ENCODE data around the gene IQSEC3. TPM values are rescaled to one million over a fixed set of nuclear protein-coding genes. Genes with fewer than 3 reads are reported as not detected.
A peak's percentile ranks its signal among the peaks of the same experiment; 100 is the strongest.

IQSEC3 gene
- total RNA-seq, 1 experiment from 2014 or later: 1.7 TPM

DNA sequence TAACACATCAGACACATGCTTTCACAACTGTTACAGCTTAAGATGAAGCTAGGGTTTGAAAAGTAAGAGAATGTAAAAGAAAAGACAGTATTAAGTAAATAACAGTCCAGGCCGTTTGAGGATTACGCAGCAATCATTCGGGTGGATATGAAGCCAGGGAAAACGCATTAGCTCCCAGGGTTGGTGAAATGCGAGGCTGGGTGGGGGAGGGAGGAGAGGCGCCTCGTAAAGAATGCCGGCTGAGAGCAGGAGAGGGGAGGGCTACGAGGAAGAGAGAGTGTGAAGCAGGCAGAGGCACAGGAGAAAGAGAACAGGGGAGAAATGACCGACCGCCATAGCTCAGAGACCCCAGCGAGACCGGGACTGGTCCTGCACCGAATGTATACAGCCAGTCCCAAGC is 73.0 kb downstream of the IQSEC3 start (continued):
- TF ChIP-seq USF1 (CRISPR knock-in tag; IDR thresholded peaks at IDR 0.05) (no peak), KAT7 (CRISPR knock-in tag; IDR thresholded peaks at IDR 0.05; ENCODE audit: borderline replicate concordance) (no peak), ZNF423 (CRISPR knock-in tag; IDR thresholded peaks at IDR 0.05) (no peak), CREM (CRISPR knock-in tag; IDR thresholded peaks at IDR 0.05) (no peak), ESRRA (CRISPR knock-in tag; IDR thresholded peaks at IDR 0.05; ENCODE audit: borderline replicate concordance) (no peak), MXD4 (CRISPR knock-in tag; IDR thresholded peaks at IDR 0.05; ENCODE audit: borderline replicate concordance) (no peak), ZNF416 (CRISPR knock-in tag; IDR thresholded peaks at IDR 0.05) (no peak), PREB (CRISPR knock-in tag; IDR thresholded peaks at IDR 0.05; ENCODE audit: borderline replicate concordance) (no peak), NFYB (CRISPR knock-in tag; conservative IDR thresholded peaks at IDR 0.05; ENCODE audit: low read depth) (no peak), ZNF396 (CRISPR knock-in tag; IDR thresholded peaks at IDR 0.05; ENCODE audit: borderline replicate concordance) (no peak), ZMAT4 (CRISPR knock-in tag; IDR thresholded peaks at IDR 0.05) (no peak)
- TF ChIP-seq, protein P1, sequence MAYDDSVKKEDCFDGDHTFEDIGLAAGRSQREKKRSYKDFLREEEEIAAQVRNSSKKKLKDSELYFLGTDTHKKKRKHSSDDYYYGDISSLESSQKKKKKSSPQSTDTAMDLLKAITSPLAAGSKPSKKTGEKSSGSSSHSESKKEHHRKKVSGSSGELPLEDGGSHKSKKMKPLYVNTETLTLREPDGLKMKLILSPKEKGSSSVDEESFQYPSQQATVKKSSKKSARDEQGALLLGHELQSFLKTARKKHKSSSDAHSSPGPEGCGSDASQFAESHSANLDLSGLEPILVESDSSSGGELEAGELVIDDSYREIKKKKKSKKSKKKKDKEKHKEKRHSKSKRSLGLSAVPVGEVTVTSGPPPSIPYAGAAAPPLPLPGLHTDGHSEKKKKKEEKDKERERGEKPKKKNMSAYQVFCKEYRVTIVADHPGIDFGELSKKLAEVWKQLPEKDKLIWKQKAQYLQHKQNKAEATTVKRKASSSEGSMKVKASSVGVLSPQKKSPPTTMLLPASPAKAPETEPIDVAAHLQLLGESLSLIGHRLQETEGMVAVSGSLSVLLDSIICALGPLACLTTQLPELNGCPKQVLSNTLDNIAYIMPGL (CRISPR knock-in tag; IDR thresholded peaks at IDR 0.05): no peak
- TF ChIP-seq, protein P2, sequence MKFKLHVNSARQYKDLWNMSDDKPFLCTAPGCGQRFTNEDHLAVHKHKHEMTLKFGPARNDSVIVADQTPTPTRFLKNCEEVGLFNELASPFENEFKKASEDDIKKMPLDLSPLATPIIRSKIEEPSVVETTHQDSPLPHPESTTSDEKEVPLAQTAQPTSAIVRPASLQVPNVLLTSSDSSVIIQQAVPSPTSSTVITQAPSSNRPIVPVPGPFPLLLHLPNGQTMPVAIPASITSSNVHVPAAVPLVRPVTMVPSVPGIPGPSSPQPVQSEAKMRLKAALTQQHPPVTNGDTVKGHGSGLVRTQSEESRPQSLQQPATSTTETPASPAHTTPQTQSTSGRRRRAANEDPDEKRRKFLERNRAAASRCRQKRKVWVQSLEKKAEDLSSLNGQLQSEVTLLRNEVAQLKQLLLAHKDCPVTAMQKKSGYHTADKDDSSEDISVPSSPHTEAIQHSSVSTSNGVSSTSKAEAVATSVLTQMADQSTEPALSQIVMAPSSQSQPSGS (CRISPR knock-in tag; IDR thresholded peaks at IDR 0.05; ENCODE audit: borderline replicate concordance, low read depth): no peak
- TF ChIP-seq, protein P3, sequence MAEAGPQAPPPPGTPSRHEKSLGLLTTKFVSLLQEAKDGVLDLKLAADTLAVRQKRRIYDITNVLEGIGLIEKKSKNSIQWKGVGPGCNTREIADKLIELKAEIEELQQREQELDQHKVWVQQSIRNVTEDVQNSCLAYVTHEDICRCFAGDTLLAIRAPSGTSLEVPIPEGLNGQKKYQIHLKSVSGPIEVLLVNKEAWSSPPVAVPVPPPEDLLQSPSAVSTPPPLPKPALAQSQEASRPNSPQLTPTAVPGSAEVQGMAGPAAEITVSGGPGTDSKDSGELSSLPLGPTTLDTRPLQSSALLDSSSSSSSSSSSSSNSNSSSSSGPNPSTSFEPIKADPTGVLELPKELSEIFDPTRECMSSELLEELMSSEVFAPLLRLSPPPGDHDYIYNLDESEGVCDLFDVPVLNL (CRISPR knock-in tag; IDR thresholded peaks at IDR 0.05; ENCODE audit: borderline replicate concordance, low read depth): no peak

GRCh38 chr12:140162-140561 is 73.6 kb downstream of the IQSEC3 start:
- H3K9me3 Mint-ChIP-seq: no peaks in the 10 kb centered on the region
- H3K27me3 Mint-ChIP-seq (ENCODE audit: low read depth): peaks cover 43% of the 10 kb centered on the region
- peaks cover 54% of the 10 kb centered on the region for H3K4me1 Mint-ChIP-seq
- DNase-seq (ENCODE audit: low spot score) (no peak), ATAC-seq (no peak)
- no peaks in the 10 kb centered on the region for H3K36me3 Mint-ChIP-seq
- CTCF ChIA-PET: interaction anchor here (1.2 to 8.1 kb wide), 4 partner anchors 12 to 80 kb away, joined by 4 to 44 read pairs (median 8); no protein-coding TSS in a partner anchor
- POLR2A ChIA-PET: interaction anchor here (0.7 to 0.9 kb wide), 2 partner anchors 13 kb away, joined by 3 read pairs; no protein-coding TSS in a partner anchor
- H3K4me3 Mint-ChIP-seq: peak overlapping the region; percentile 50
- no peak overlapping the region for H3K27ac Mint-ChIP-seq
- TF ChIP-seq, protein P4, sequence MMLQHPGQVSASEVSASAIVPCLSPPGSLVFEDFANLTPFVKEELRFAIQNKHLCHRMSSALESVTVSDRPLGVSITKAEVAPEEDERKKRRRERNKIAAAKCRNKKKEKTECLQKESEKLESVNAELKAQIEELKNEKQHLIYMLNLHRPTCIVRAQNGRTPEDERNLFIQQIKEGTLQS (CRISPR knock-in tag; conservative IDR thresholded peaks at IDR 0.05): no peak
- no peak for TF ChIP-seq SMAD4 (CRISPR knock-in tag; IDR thresholded peaks at IDR 0.05)
- no peak for TF ChIP-seq JAZF1 (CRISPR knock-in tag; IDR thresholded peaks at IDR 0.05)
- no peak for TF ChIP-seq NFYB (CRISPR knock-in tag; conservative IDR thresholded peaks at IDR 0.05; ENCODE audit: low read depth)
- TF ChIP-seq, protein P5, sequence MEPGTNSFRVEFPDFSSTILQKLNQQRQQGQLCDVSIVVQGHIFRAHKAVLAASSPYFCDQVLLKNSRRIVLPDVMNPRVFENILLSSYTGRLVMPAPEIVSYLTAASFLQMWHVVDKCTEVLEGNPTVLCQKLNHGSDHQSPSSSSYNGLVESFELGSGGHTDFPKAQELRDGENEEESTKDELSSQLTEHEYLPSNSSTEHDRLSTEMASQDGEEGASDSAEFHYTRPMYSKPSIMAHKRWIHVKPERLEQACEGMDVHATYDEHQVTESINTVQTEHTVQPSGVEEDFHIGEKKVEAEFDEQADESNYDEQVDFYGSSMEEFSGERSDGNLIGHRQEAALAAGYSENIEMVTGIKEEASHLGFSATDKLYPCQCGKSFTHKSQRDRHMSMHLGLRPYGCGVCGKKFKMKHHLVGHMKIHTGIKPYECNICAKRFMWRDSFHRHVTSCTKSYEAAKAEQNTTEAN (CRISPR knock-in tag; IDR thresholded peaks at IDR 0.05): no peak
- TF ChIP-seq FOXP1 (CRISPR knock-in tag; IDR thresholded peaks at IDR 0.05; ENCODE audit: borderline replicate concordance): no peak
- TF ChIP-seq RORB (CRISPR knock-in tag; IDR thresholded peaks at IDR 0.05): no peak
- TF ChIP-seq, protein P6, sequence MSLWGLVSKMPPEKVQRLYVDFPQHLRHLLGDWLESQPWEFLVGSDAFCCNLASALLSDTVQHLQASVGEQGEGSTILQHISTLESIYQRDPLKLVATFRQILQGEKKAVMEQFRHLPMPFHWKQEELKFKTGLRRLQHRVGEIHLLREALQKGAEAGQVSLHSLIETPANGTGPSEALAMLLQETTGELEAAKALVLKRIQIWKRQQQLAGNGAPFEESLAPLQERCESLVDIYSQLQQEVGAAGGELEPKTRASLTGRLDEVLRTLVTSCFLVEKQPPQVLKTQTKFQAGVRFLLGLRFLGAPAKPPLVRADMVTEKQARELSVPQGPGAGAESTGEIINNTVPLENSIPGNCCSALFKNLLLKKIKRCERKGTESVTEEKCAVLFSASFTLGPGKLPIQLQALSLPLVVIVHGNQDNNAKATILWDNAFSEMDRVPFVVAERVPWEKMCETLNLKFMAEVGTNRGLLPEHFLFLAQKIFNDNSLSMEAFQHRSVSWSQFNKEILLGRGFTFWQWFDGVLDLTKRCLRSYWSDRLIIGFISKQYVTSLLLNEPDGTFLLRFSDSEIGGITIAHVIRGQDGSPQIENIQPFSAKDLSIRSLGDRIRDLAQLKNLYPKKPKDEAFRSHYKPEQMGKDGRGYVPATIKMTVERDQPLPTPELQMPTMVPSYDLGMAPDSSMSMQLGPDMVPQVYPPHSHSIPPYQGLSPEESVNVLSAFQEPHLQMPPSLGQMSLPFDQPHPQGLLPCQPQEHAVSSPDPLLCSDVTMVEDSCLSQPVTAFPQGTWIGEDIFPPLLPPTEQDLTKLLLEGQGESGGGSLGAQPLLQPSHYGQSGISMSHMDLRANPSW (CRISPR knock-in tag; conservative IDR thresholded peaks at IDR 0.05; ENCODE audit: low read depth): no peak
- no peak for TF ChIP-seq ZNF263 (CRISPR knock-in tag; IDR thresholded peaks at IDR 0.05; ENCODE audit: low read depth)
- no peak for TF ChIP-seq MXD4 (CRISPR knock-in tag; IDR thresholded peaks at IDR 0.05; ENCODE audit: borderline replicate concordance)
- no peak for TF ChIP-seq EMX1 (CRISPR knock-in tag; IDR thresholded peaks at IDR 0.05)
- TF ChIP-seq, protein P1 (CRISPR knock-in tag; IDR thresholded peaks at IDR 0.05): no peak
